ENCODE data around the gene TRA2A. TPM values are rescaled to one million over a fixed set of nuclear protein-coding genes. Genes with fewer than 3 reads are reported as not detected.

TRA2A gene
- total RNA-seq, 5 donors from 2014 or later (not counting 1 experiment from before 2014, with no cell fraction given), result 105 to 246 (median 119) TPM

Other genes with a start within 250 kb of the TRA2A start
- 10 to 100 TPM; 29.0 to 39.6 (median 37.9) TPM for gene MALSU1, start 232.6 kb downstream of the TRA2A start, total RNA-seq
- gene IGF2BP3, start 61.5 kb downstream of the TRA2A start, total RNA-seq, result 1 to 10 TPM in 1 of 5 donors, under 1 TPM in 3, not detected in 1; 0.46 to 1.9 (median 0.55) TPM
- gene CCDC126, start 65.4 kb upstream of the TRA2A start, total RNA-seq, result 10 to 100 TPM; 10.4 to 15.6 (median 11.1) TPM
- 1 to 10 TPM; 5.3 to 7.8 (median 6.3) TPM for gene FAM221A, start 148.2 kb upstream of the TRA2A start, total RNA-seq
- under 1 TPM; 0.25 to 0.83 (median 0.30) TPM for gene STK31, start 178.2 kb upstream of the TRA2A start, total RNA-seq